Liver (tissue), 9 donors: ENCODE data around the gene CEP135. TPM values are rescaled to one million over a fixed set of nuclear protein-coding genes. Genes with fewer than 3 reads are reported as not detected.

Source experiments
- DNase-seq: peaks from one replicate; pipeline ENCODE4 v3.0.0-alpha.2; 2017; ENCODE audit warnings: low spot score
- H3K27ac ChIP-seq, 2 donors: one replicate each; pipeline ENCODE4 v1.7.0; 2013; ENCODE audit warnings: inconsistent platforms in 2 of 2, low read length in 2 of 2, control low read depth in 1 of 2, low read depth in 1 of 2, mild to moderate bottlenecking in 1 of 2
- H3K27me3 ChIP-seq, 4 donors: one replicate each; pipeline versions ENCODE4 v1.6.1 to v1.7.0; 2013; ENCODE audit warnings: low read length in 3 of 4, inconsistent platforms in 1 of 4, mild to moderate bottlenecking in 1 of 4, moderate library complexity in 1 of 4; ENCODE audit not compliant: control insufficient read depth in 4 of 4, insufficient read depth in 4 of 4
- H3K36me3 ChIP-seq, 4 donors: one replicate each; pipeline versions ENCODE4 v1.6.1 to v1.7.0; 2013; ENCODE audit warnings: low read length in 3 of 4, mild to moderate bottlenecking in 3 of 4, low read depth in 1 of 4, moderate library complexity in 1 of 4; ENCODE audit not compliant: control insufficient read depth in 4 of 4, insufficient read depth in 3 of 4
- H3K4me1 ChIP-seq, 4 donors: one replicate each; pipeline versions ENCODE4 v1.6.1 to v1.7.0; 2013; ENCODE audit warnings: low read length in 3 of 4, mild to moderate bottlenecking in 3 of 4, moderate library complexity in 1 of 4; ENCODE audit not compliant: control insufficient read depth in 4 of 4, insufficient read depth in 4 of 4
- H3K4me3 ChIP-seq, 3 donors: one replicate each; pipeline versions ENCODE4 v1.6.1 to v1.7.0; 2013; ENCODE audit warnings: low read length in 3 of 3, control low read depth in 1 of 3, low read depth in 1 of 3, mild to moderate bottlenecking in 1 of 3
- H3K9ac ChIP-seq, 2 donors: one replicate each; pipeline ENCODE4 v1.7.0; 2013; ENCODE audit warnings: low read length in 2 of 2, mild to moderate bottlenecking in 2 of 2, moderate library complexity in 2 of 2, control low read depth in 1 of 2, low read depth in 1 of 2
- H3K9me3 ChIP-seq, 4 donors: one replicate each; pipeline versions ENCODE4 v1.6.1 to v1.7.0; 2013; ENCODE audit warnings: low read length in 3 of 4; ENCODE audit not compliant: control insufficient read depth in 4 of 4
- ATF3 ChIP-seq: IDR thresholded peaks from 2 replicates; pipeline ENCODE4 v1.6.1; 2016; ENCODE audit warnings: antibody characterized with exemption
- CTCF ChIP-seq: fragments of 150-350 bp; IDR thresholded peaks from 2 replicates; pipeline ENCODE4 v1.5.1; 2017; ENCODE audit warnings: improper control_type of control experiment, low read depth, low read length; ENCODE audit not compliant: missing input control
- EGR1 ChIP-seq, 2 donors: IDR thresholded peaks; 2 replicates each; pipeline ENCODE4 v1.6.1; 2016 to 2018; ENCODE audit warnings: antibody characterized with exemption in 2 of 2, low read depth in 2 of 2
- FOXA1 ChIP-seq: IDR thresholded peaks from 2 replicates; pipeline ENCODE4 v1.6.1; 2016; ENCODE audit warnings: antibody characterized with exemption
- FOXA2 ChIP-seq: IDR thresholded peaks from 2 replicates; pipeline ENCODE4 v1.6.1; 2016; ENCODE audit warnings: antibody characterized with exemption
- GABPA ChIP-seq, 2 donors: IDR thresholded peaks in 1 of 2; conservative IDR thresholded peaks in 1 of 2; 2 replicates each; pipeline ENCODE4 v1.6.1; 2016; ENCODE audit warnings: antibody characterized with exemption in 2 of 2, mild to moderate bottlenecking in 1 of 2, moderate library complexity in 1 of 2
- HNF4A ChIP-seq, 2 donors: conservative IDR thresholded peaks; 2 replicates each; pipeline ENCODE4 v1.6.1; 2016; ENCODE audit warnings: antibody characterized with exemption in 2 of 2, mild to moderate bottlenecking in 2 of 2
- HNF4G ChIP-seq: IDR thresholded peaks from 2 replicates; pipeline ENCODE4 v1.6.1; 2016; ENCODE audit warnings: antibody characterized with exemption
- JUND ChIP-seq, 2 donors: IDR thresholded peaks; 2 replicates each; pipeline ENCODE4 v1.6.1; 2016; ENCODE audit warnings: antibody characterized with exemption in 2 of 2
- MAX ChIP-seq: IDR thresholded peaks from 2 replicates; pipeline ENCODE4 v1.6.1; 2016; ENCODE audit warnings: antibody characterized with exemption
- NR2F2 ChIP-seq: IDR thresholded peaks from 2 replicates; pipeline ENCODE4 v1.6.1; 2016; ENCODE audit warnings: antibody characterized with exemption
- RAD21 ChIP-seq, 2 donors: IDR thresholded peaks; 2 replicates each; pipeline ENCODE4 v1.6.1; 2016; ENCODE audit warnings: antibody characterized with exemption in 2 of 2, mild to moderate bottlenecking in 2 of 2
- REST ChIP-seq: IDR thresholded peaks from 2 replicates; pipeline ENCODE4 v1.6.1; 2016; ENCODE audit warnings: antibody characterized with exemption, mild to moderate bottlenecking
- RXRA ChIP-seq, 2 donors: IDR thresholded peaks; 2 replicates each; pipeline ENCODE4 v1.6.1; 2017 to 2018; ENCODE audit warnings: antibody characterized with exemption in 2 of 2, mild to moderate bottlenecking in 1 of 2
- SP1 ChIP-seq: IDR thresholded peaks from 2 replicates; pipeline ENCODE4 v1.6.1; 2018; ENCODE audit warnings: antibody characterized with exemption, mild to moderate bottlenecking
- TAF1 ChIP-seq: conservative IDR thresholded peaks from 2 replicates; pipeline ENCODE4 v1.6.1; 2016; ENCODE audit warnings: antibody characterized with exemption, mild to moderate bottlenecking
- YY1 ChIP-seq: IDR thresholded peaks from 2 replicates; pipeline ENCODE4 v1.6.1; 2016; ENCODE audit warnings: antibody characterized with exemption, mild to moderate bottlenecking
- ZBTB33 ChIP-seq: IDR thresholded peaks from 2 replicates; pipeline ENCODE4 v1.6.1; 2016; ENCODE audit warnings: antibody characterized with exemption
- polyA plus RNA-seq, 2 donors: library from polyadenylated mRNA; stranded (reverse) in 1 of 2; unstranded in 1 of 2; fragments of 200-250 nt in 1 of 2; fragments of >200 nt in 1 of 2; fragmentation: Nextera tagmentation in 1 of 2; extraction: Ambion mirVana in 1 of 2; gene quantifications; one replicate each; pipeline versions ENCODE4 v1.2.1 to v1.2.3, GENCODE V29; 2013 to 2015
- total RNA-seq, 2 donors: library from RNA; depleted of rRNA; stranded (reverse); fragments of >200 nt; gene quantifications; one replicate each; pipeline ENCODE4 v1.2.3, GENCODE V29; 2014
- donor health status: healthy.
- donor health status: healthy.
- donor health status: healthy.
- donor health status: healthy.
- donor health status: healthy.

CEP135 gene
- total and polyA plus RNA-seq, 4 donors: 0.47 to 9.8 (median 1.9) TPM

GRCh38 chr4:56008206-56008605 lies 59.5 kb downstream of the CEP135 start:
- Histone ChIP-seq H3K36me3 (peaks cover 0 to 7% (median 3%) of the 10 kb centered on the region in 4 donors), H3K9ac (no peak overlapping the region), H3K4me3 (no peak overlapping the region), H3K27me3 (no peaks in the 10 kb centered on the region), H3K27ac (no peak overlapping the region), H3K4me1 (no peaks in the 10 kb centered on the region), H3K9me3 (no peaks in the 10 kb centered on the region)
- TF ChIP-seq ATF3 (no peak), EGR1 (IDR thresholded peaks at IDR 0.05; ENCODE audit: low read depth in 2 of 2) (no peak), HNF4A (conservative IDR thresholded peaks at IDR 0.05) (no peak), YY1 (no peak), FOXA2 (no peak), FOXA1 (no peak), MAX (no peak), TAF1 (no peak), CTCF (no peak), GABPA (IDR thresholded peaks at IDR 0.05 in 1 of 2, conservative IDR thresholded peaks at IDR 0.05 in 1 of 2) (no peak), NR2F2 (no peak), ZBTB33 (no peak), SP1 (no peak), RAD21 (IDR thresholded peaks at IDR 0.05) (no peak), HNF4G (no peak), JUND (IDR thresholded peaks at IDR 0.05) (no peak), RXRA (IDR thresholded peaks at IDR 0.05) (no peak), REST (no peak)
- DNase-seq: no peak
